Measurements from ENCODE around the gene FLNB. TPM values are rescaled to one million over a fixed set of nuclear protein-coding genes. Genes with fewer than 3 reads are reported as not detected.
A peak's percentile ranks its signal among the peaks of the same experiment; 100 is the strongest.

FLNB gene
- total and polyA plus RNA-seq, 2 of the 13 experiments (the other 11 are each of a cell fraction or from before 2014, with no cell fraction given), result 106 to 130 TPM

GRCh38 chr3:58059349-58060321 is 51.4 kb downstream of the FLNB start (continued):
- TF ChIP-seq REST (IDR thresholded peaks at IDR 0.05; ENCODE audit: borderline replicate concordance in 1 of 2, low read depth in 1 of 2, low read length in 2 of 2), result peak in 1 of 2 experiments; percentile 76; a peak in 2 of 4 replicates
- no peak for TF ChIP-seq KDM5A (IDR thresholded peaks at IDR 0.05; ENCODE audit: borderline replicate concordance, low read length)
- TF ChIP-seq DZIP1 (CRISPR knock-in tag; IDR thresholded peaks at IDR 0.05), result no peak
- peak; percentile 45; the same call in 1 of the 2 replicates for TF ChIP-seq GLI4 (CRISPR knock-in tag; IDR thresholded peaks at IDR 0.05; ENCODE audit: borderline replicate concordance)
- peak; percentile 43 for TF ChIP-seq SP4 (CRISPR knock-in tag; IDR thresholded peaks at IDR 0.05)
- TF ChIP-seq ZNF350 (CRISPR knock-in tag; IDR thresholded peaks at IDR 0.05; ENCODE audit: borderline replicate concordance, low read depth), result peak; percentile 94
- TF ChIP-seq FOXO4 (CRISPR knock-in tag; conservative IDR thresholded peaks at IDR 0.05), result no peak
- peak; percentile 99 for TF ChIP-seq RCOR2 (CRISPR knock-in tag; IDR thresholded peaks at IDR 0.05)
- TF ChIP-seq HIC2 (CRISPR knock-in tag; IDR thresholded peaks at IDR 0.05; ENCODE audit: low read depth), result peak; percentile 85
- peak; percentile 92; the same call in 1 of the 2 replicates for TF ChIP-seq NCOA1 (CRISPR knock-in tag; IDR thresholded peaks at IDR 0.05)
- TF ChIP-seq IRF1 (CRISPR knock-in tag; IDR thresholded peaks at IDR 0.05; ENCODE audit: low read depth), result no peak
- TF ChIP-seq E2F5 (CRISPR knock-in tag; conservative IDR thresholded peaks at IDR 0.05), result no peak
- TF ChIP-seq ZSCAN25 (CRISPR knock-in tag; IDR thresholded peaks at IDR 0.05), result peak; percentile 79; the same call in 1 of the 2 replicates
- TF ChIP-seq MYC (CRISPR knock-in tag; IDR thresholded peaks at IDR 0.05; ENCODE audit: borderline replicate concordance), result peak; percentile 55; the same call in 1 of the 2 replicates
